NCI-H526 (cell line): ENCODE results near the gene ZNF292.
"Not testable (repeated sequence)": the region's sequence is repeated elsewhere in the genome, so short reads cannot be mapped to it uniquely, and the experiment has no call there.

ENCODE experiments used
- DNase-seq, 2 experiments: peaks; one replicate each; lab custom pipeline; 2025; lab: John Stamatoyannopoulos, UW

The ZNF292 gene

DNA sequence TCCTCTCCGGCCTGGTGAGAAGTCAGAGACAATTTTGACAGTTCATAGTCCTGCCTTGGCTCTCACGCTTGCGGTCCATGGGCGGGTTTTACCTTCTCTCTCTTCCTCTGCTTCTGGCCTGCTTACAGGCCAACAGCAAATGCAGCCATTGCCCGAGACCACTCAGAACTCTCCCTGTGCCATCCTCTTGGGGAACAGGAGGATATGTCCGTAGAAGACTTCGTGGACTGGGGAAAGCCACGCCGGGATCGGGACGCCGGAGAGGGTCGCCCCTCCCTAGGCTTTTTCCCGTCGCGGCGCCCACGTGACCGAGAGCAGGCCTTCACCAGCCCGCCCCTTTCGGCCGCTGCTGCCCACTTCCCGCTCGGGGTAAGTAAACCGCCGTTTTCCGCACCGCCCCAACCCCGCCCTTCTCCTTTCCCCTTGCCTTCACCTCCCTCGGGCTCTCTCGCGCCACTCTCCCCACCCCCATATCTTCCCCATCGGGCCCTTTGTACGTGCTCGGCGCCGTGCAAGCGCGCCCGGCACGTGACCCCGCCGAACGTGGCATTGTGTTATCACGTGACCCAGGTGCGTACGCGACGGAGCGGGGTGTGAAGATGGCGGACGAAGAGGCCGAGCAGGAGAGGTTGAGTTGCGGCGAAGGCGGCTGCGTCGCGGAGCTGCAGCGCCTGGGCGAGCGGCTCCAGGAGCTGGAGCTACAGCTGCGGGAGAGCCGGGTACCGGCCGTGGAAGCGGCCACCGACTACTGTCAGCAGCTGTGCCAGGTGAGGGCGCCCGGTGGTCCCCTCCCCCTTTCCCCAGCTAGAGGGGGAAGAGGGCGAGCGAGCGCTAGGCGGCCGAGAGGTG lies at the start of gene ZNF292:
TSS of gene ZNF292 (plus strand) at position 573 of the 849 bp plus-strand sequence. CDS start at position 600, 27 bp downstream.
- DNase-seq = peak; percentile 97 to 99

DNA sequence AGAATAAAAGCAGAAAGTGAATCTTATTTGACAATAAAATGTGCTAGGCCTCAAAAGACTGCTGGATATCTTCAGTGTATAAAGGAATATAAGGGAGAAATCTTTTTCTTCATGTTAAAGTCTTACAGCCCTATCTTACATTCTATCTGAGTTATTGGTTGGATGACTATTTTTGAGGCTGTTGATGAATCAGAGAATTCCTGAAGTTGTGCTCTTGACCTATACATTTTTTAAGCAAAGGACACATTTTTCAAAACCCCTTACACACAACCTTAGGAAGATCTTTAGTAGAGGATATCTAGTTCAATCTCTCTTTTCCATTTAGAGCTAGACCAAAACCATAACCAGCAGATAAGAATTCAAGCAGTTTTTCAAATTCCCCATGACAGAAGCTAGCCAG lies 49.5 kb upstream of the ZNF292 start:
- no peak for DNase-seq

DNA sequence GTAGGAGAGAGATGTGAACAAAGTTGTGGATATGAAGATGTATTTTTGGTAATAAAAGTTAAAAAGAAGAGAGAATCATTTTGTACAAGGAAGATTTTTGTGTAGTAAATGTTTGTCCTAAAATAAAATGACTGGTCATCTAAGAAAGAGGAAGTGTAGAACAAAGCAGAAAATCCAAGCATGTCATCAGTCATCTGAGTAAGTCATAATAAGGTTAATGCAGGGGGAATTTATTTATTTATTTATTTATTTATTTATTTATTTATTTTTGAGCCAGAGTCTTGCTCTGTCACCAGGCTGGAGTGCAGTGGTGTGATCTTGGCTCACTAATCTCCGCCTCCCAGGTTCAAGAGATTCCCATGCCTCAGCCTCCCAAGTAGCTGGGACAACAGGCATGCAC lies 44.7 kb upstream of the ZNF292 start:
- DNase-seq = no peak

DNA sequence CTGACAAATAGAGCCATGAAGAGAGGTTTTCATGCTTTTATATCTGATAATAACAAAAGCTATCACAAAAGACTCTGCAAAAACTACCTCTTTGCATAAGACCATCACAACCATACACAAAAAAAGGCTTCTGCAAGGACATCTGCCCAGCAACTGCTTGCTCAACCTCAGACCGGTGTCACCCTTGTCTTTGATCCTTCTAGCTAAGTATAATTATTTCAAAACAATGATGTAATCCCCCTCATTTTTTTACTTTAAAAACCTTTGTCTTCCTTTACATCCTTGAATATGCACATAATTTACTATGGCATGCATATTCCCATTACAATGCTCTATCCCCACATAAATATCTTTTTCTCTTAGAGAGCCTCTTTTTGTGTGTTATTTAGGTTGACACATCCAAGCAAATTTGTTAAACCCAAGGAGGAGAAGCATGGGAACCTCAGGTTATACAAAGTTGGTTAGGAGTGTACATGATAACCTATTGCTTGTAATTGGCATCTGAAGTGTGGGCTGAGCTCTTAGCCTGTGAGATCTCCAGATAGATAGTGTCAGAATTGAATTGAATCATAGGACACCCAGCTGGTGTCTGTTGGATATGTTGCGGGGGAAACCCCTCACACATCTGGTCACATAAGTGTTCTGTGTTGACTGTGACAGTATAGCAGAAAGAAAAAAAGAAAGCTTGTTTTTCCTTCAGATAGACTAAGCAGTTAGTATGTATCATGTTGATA lies 39.8 kb upstream of the ZNF292 start:
- no peak for DNase-seq

DNA sequence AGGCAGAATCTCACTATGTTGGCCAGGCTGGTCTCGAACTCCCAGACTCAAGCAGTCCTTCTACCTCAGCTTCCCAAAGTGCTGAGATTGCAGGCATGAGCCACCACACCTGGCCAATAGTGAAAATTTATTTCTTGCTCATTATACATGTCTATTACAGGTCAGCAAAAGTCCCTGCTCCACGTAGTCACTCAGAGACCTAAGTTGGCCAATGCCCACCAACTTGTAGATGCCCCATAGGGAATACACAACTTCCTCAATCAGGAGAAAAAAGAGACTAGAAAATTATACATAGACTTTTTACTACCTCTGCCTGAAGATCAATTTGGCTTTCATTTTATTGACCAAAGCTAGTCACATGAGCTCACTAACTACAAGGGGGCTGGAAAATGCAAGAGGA lies 38.4 kb upstream of the ZNF292 start:
- DNase-seq = no peak

GRCh38 chr6:87118054-87118453 lies 37.3 kb upstream of the ZNF292 start:
- DNase-seq = no peak

DNA sequence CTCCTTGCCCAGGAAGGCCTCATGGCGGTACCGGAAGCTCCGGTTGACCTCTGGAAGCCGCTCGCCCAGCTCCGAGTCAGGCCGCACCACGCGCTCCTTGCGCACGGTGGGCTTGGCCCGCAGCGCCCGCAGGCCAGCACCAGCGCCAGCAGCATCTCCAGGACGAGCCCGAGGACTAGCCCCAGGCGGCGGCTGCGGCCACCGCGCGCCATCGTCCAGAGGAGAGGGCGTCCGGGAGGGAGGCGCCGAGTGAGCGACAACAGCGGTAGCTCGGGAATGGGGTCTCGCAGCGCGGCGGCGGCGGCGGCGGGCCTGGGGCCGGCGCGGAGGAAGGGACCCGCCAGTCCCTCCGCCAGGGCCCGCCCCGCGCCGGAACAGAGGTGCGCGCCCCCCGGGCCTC lies 32.9 kb upstream of the ZNF292 start:
- DNase-seq = no peak

DNA sequence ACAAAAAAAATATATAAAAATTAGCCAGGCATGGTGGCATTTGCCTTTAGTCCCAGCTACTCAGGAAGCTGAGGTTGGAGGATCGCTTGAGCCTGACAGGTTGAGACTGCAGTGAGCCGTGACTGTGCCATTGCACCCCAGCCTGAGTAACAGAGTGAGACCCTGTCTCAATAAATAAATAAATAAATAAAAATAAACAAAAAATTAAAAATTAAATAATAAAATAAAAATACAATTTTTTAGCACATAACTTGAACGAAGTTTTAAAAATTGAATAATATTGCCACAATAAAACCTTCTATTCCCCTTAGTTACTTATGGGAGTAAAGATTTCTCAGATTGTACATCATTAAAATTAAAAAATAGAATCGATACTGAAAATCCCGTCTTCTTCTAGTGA lies 31.3 kb upstream of the ZNF292 start:
- DNase-seq = no peak

DNA sequence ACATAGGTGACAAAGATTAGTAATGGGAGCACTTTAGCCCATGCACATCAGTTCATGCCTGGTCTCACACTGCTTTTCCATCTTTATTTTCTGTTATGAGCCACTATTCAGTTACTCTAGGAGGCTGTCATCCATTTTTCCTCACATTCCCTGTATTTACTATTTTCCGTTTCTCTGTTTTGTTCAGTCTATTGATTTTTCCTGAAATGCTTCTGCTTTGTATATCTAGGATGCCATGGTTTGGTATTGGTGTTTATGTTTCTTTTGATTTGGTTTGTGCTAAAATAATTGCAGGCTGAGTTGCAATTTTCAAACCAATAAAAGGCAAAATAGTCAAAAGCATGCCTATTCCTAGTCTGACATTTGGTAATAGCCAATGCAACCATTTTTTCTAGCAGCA lies 28.9 kb upstream of the ZNF292 start:
- no peak for DNase-seq

- no peak for DNase-seq
Measured at GRCh38 chr6:87127737-87128136, 27.6 kb upstream of the ZNF292 start.

DNA sequence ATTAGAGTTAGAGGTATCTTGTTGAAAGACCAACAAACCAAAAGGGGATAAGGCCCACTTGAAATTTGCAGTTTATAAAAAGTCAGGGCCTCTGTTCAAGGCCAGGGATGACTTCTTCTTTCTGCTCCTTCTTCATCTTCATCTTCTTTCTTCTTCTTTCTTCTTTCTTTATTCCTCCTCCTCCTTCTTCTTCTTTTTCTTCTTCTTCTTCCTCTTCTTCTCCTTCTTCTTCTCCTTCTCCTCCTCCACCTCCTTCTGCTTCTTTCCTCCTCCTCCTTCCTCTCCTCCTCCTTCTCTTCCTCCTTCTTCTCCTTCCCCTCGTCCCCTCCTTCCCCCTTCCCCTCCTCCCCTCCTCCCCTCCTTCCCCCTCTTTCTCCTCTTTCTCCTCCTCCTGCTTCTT lies 18.4 kb upstream of the ZNF292 start:
- no peak for DNase-seq

DNA sequence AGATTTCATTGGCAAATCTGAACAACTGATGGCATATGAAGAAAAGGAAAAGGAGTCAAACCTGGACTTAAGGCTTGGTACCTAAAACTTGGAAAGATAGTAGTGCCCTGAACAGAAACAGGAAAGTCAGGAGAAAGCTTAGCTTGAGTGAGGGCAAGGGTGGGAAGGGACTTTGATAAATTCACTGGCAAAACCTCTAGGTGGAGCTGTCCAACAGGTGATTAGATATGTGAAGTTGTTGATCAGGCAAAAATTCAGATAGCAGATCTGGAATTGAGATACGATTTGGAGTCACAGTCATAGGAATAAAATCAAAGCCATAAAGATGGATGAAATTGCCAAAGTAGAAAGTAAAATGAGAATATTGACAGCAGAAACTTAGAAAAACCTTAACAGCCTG lies 16.1 kb upstream of the ZNF292 start:
- DNase-seq = peak; percentile 42 to 68

- not testable (repeated sequence) for DNase-seq
Measured at GRCh38 chr6:87139927-87140326, 15.4 kb upstream of the ZNF292 start.

- DNase-seq = no peak
Measured at GRCh38 chr6:87146363-87146762, 9.0 kb upstream of the ZNF292 start.

- DNase-seq = no peak
Measured at GRCh38 chr6:87150406-87150805, 5.0 kb upstream of the ZNF292 start.

DNA sequence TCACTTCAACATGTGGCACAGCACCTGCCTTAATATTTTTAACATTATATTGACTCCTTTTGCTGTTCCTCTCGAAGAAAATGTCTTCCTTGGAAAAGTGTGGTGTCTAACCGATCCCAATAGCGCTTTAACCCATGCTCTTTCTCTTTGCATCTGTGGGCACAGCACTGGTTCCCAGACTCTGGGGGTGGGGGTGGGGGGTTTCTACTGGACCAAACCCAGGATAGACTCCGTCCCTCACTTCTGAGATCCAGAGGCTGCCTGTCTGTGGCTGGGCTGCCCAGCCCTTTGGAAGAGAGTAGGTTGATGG lies 3.9 kb upstream of the ZNF292 start:
- peak in 1 of 2 experiments; percentile 64 for DNase-seq

GRCh38 chr6:87151781-87152525 lies 3.4 kb upstream of the ZNF292 start:
- peak; percentile 64 to 91 for DNase-seq

DNA sequence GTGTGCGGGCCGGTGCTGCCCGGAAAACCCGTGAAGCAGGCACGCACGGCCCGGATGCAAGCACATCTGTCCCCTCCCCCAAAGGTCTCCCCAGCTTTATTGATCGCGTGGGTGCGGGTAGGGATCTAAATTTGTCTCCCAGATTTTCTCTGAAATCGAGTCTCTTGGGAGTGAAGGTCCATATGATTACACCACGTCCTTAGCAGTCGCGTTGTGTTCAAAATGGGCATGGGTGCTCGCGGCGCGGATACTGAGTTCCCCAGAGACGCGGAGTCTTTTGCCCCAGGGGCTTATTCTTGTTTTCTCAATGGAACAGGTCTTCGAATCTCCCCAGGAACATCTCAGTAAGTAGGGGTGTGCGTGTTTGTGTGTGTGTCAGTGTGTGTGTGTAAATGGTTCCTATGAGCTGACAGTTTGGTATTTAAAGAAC lies 2.8 kb upstream of the ZNF292 start:
- DNase-seq = peak; percentile 75 to 78

DNA sequence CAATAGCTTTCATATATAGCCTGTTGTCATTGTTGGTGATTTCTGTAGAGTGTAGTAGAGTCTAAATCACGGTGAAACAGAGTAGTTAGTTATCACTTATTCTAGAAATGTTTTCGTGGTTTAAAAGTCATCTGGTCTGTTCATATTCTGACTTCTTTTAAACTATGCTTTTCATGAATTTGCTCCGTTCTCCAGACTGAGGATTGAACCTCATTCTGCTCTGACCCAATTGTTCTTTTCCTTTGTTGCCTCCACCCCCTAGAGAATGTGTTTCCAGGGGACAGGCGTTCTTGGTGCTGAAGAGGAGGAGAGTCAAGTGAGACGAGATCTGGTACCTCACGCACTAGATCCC lies 748 bp upstream of the ZNF292 start:
- no peak for DNase-seq

GRCh38 chr6:87155842-87156815 lies 764 bp downstream of the ZNF292 start:
- DNase-seq = peak; percentile 61 to 70

- DNase-seq = not testable (repeated sequence)
Measured at GRCh38 chr6:87157596-87157995, 2.2 kb downstream of the ZNF292 start.

DNA sequence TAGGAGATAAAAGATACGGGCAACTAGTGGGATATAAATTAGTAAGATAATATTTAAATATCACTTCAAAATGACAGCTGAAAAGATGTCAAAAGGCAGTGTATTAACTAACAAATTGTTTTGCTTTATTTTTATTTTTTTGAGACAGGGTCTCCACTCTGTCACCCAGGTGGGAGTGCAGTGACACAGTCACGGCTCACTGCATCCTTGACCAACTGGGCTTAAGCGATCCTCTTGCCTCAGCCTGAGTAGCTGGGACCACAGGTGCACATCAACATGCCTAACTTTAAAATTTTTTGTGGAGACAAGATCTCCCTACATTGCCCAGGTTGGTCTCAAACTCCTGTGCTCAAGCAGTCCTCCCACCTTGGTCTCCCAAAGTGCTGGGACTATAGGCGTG lies 5.9 kb downstream of the ZNF292 start:
- no peak for DNase-seq
